Hepatocyte (in vitro differentiated cells): ENCODE data around the gene PTGES. TPM values are rescaled to one million over a fixed set of nuclear protein-coding genes. Genes with fewer than 3 reads are reported as not detected.
"Not testable (repeated sequence)": the region's sequence is repeated elsewhere in the genome, so short reads cannot be mapped to it uniquely, and the experiment has no call there.

Source experiments
- DNase-seq: peaks from one replicate; pipeline ENCODE4 v3.0.0-alpha.2; 2016; ENCODE audit warnings: low spot score
- H2AFZ ChIP-seq: fragments of 200-600 bp; sonication (generic); 2 replicates; pipeline ENCODE4 v1.6.0; 2016; ENCODE audit warnings: antibody characterized with exemption, mild to moderate bottlenecking
- H3K27ac ChIP-seq: fragments of 200-600 bp; sonication (generic); 2 replicates; pipeline ENCODE4 v1.5.1; 2016; ENCODE audit warnings: mild to moderate bottlenecking
- H3K27me3 ChIP-seq: fragments of 200-600 bp; sonication (generic); 2 replicates; pipeline ENCODE4 v1.6.1; 2016
- H3K36me3 ChIP-seq: fragments of 200-600 bp; sonication (generic); replicated peaks from 2 replicates; pipeline ENCODE4 v1.5.1; 2016; ENCODE audit warnings: low read depth; ENCODE audit not compliant: insufficient read depth
- H3K4me1 ChIP-seq: fragments of 200-600 bp; sonication (generic); 2 replicates; pipeline ENCODE4 v1.5.1; 2016; ENCODE audit warnings: mild to moderate bottlenecking, moderate library complexity; ENCODE audit not compliant: insufficient read depth
- H3K4me2 ChIP-seq: fragments of 200-600 bp; sonication (generic); 2 replicates; pipeline ENCODE4 v1.6.0; 2016
- H3K4me3 ChIP-seq: fragments of 200-600 bp; sonication (generic); 2 replicates; pipeline ENCODE4 v1.5.1; 2016; ENCODE audit warnings: mild to moderate bottlenecking
- H3K79me2 ChIP-seq: fragments of 200-600 bp; sonication (generic); 2 replicates; pipeline ENCODE4 v1.6.0; 2017; ENCODE audit warnings: mild to moderate bottlenecking
- H3K9me2 ChIP-seq: fragments of 200-600 bp; sonication (generic); replicated peaks from 2 replicates; pipeline ENCODE4 v1.6.0; 2017; ENCODE audit warnings: mild to moderate bottlenecking; ENCODE audit not compliant: insufficient read depth
- H3K9me3 ChIP-seq: fragments of 200-600 bp; sonication (generic); 2 replicates; pipeline ENCODE4 v1.5.1; 2016; ENCODE audit warnings: low read depth, mild to moderate bottlenecking
- H4K20me1 ChIP-seq: fragments of 200-600 bp; sonication (generic); 2 replicates; pipeline ENCODE4 v1.6.0; 2016; ENCODE audit warnings: mild to moderate bottlenecking; ENCODE audit not compliant: insufficient read depth, poor library complexity, severe bottlenecking
- CTCF ChIP-seq: fragments of 200-600 bp; sonication (generic); IDR thresholded peaks from 2 replicates; pipeline ENCODE4 v1.5.1; 2016; ENCODE audit warnings: antibody characterized with exemption, mild to moderate bottlenecking; ENCODE audit not compliant: poor library complexity
- EZH2 ChIP-seq: fragments of 200-600 bp; sonication (generic); IDR thresholded peaks from 2 replicates; pipeline ENCODE4 v1.6.1; 2016; ENCODE audit warnings: antibody characterized with exemption, mild to moderate bottlenecking, borderline replicate concordance
- EZH2phosphoT487 ChIP-seq: fragments of 200-600 bp; sonication (generic); IDR thresholded peaks from one replicate; pipeline ENCODE4 v1.6.1; 2018; ENCODE audit warnings: antibody characterized with exemption, mild to moderate bottlenecking, low read depth, moderate library complexity; ENCODE audit not compliant: unreplicated experiment, severe bottlenecking
- WGBS: methylation state at CpG from one replicate; pipeline ENCODE4 v1.1.6; 2016; ENCODE audit warnings: low lambda C conversion rate; ENCODE audit errors: missing lambda C conversion rate; 5-methylcytosine and 5-hydroxymethylcytosine counted together
- polyA plus RNA-seq: library from polyadenylated mRNA; unstranded; fragments of >200 nt; fragmentation: Nextera tagmentation; extraction: Ambion mirVana; gene quantifications from 2 replicates; pipeline ENCODE4 v1.2.1, GENCODE V29; 2016
- total RNA-seq: library from RNA; depleted of rRNA; stranded (reverse); fragments of >200 nt; gene quantifications from 2 replicates; pipeline ENCODE4 v1.2.3, GENCODE V29; 2014

The PTGES gene
- total and polyA plus RNA-seq, 2 experiments from 2014 or later: 26.4 to 94.9 TPM

- H3K27ac ChIP-seq: peak overlapping the region; percentile 72
- no peak for DNase-seq
- no peak overlapping the region for H2AFZ ChIP-seq
- peak overlapping the region; percentile 16 for H3K4me3 ChIP-seq
- H3K9me2 ChIP-seq: no peaks in the 10 kb centered on the region
- no peaks in the 10 kb centered on the region for H3K27me3 ChIP-seq
- no peaks in the 10 kb centered on the region for H3K36me3 ChIP-seq
- H3K4me1 ChIP-seq: peaks cover 19% of the 10 kb centered on the region
- 52% methylated on average over 31 of the region's 31 CpGs for WGBS
- peak overlapping the region; percentile 85 for H3K4me2 ChIP-seq
- H4K20me1 ChIP-seq: no peaks in the 10 kb centered on the region
- no peaks in the 10 kb centered on the region for H3K9me3 ChIP-seq
- H3K79me2 ChIP-seq: no peaks in the 10 kb centered on the region
- TF ChIP-seq CTCF (no peak), EZH2 (no peak), EZH2phosphoT487 (no peak)
These were observed 721 bp downstream of the PTGES start for GRCh38 chr9:129751841-129752801.

- peak; percentile 44 for DNase-seq
- Histone ChIP-seq H3K4me3 (no peak overlapping the region), H3K36me3 (no peaks in the 10 kb centered on the region), H3K4me1 (peaks cover 19% of the 10 kb centered on the region), H3K27ac (peak overlapping the region; percentile 85), H3K9me3 (no peaks in the 10 kb centered on the region), H3K27me3 (no peaks in the 10 kb centered on the region), H4K20me1 (no peaks in the 10 kb centered on the region), H2AFZ (no peak overlapping the region), H3K4me2 (peak overlapping the region; percentile 85), H3K79me2 (no peaks in the 10 kb centered on the region), H3K9me2 (no peaks in the 10 kb centered on the region)
- TF ChIP-seq CTCF: no peak
- no peak for TF ChIP-seq EZH2
- no peak for TF ChIP-seq EZH2phosphoT487
- 77% methylated on average over 9 of the region's 9 CpGs for WGBS
These were observed 2.7 kb downstream of the PTGES start for GRCh38 chr9:129750013-129750638.

- no peaks in the 10 kb centered on the region for H4K20me1 ChIP-seq
- no peaks in the 10 kb centered on the region for H3K36me3 ChIP-seq
- 91% methylated on average over 6 of the region's 6 CpGs for WGBS
- peak overlapping the region; percentile 85 for H3K27ac ChIP-seq
- no peak for TF ChIP-seq EZH2phosphoT487
- TF ChIP-seq EZH2: no peak
- TF ChIP-seq CTCF: no peak
- H3K4me2 ChIP-seq: peak overlapping the region; percentile 85
- no peaks in the 10 kb centered on the region for H3K9me2 ChIP-seq
- no peaks in the 10 kb centered on the region for H3K27me3 ChIP-seq
- H3K4me3 ChIP-seq: no peak overlapping the region
- no peak for DNase-seq
- no peaks in the 10 kb centered on the region for H3K79me2 ChIP-seq
- peaks cover 19% of the 10 kb centered on the region for H3K4me1 ChIP-seq
- no peak overlapping the region for H2AFZ ChIP-seq
- H3K9me3 ChIP-seq: no peaks in the 10 kb centered on the region
These were observed 3.3 kb downstream of the PTGES start for GRCh38 chr9:129749575-129749974.

- not testable (repeated sequence) for H3K27me3 ChIP-seq, H2AFZ ChIP-seq, H3K4me2 ChIP-seq, H3K4me3 ChIP-seq, DNase-seq, H3K79me2 ChIP-seq, H3K9me3 ChIP-seq, H3K9me2 ChIP-seq, H4K20me1 ChIP-seq, H3K36me3 ChIP-seq
- peaks cover 19% of the 10 kb centered on the region for H3K4me1 ChIP-seq
- 91% methylated on average over 4 of the region's 4 CpGs for WGBS
- H3K27ac ChIP-seq: peak overlapping the region; percentile 85
These were observed 3.8 kb downstream of the PTGES start for GRCh38 chr9:129749052-129749451.
